PC-9 (cell line): Measurements from ENCODE around the gene ENPEP.

Source experiments
- CTCF ChIP-seq: fragments of 200-600 bp; sonication (generic); conservative IDR thresholded peaks from 2 replicates; pipeline ENCODE4 v1.6.1; 2017; ENCODE audit warnings: mixed run types, antibody characterized with exemption, mild to moderate bottlenecking, moderate library complexity
- EZH2 ChIP-seq: fragments of 200-600 bp; sonication (generic); IDR thresholded peaks from 2 replicates; pipeline ENCODE4 v1.8.0; 2017; ENCODE audit warnings: antibody characterized with exemption, low read depth

GRCh38 chr4:110499126-110499525, 23.2 kb downstream of the ENPEP start:
- TF ChIP-seq CTCF (no peak), EZH2 (no peak)
